ENCODE results near the gene PARM1.

PARM1 gene

DNA sequence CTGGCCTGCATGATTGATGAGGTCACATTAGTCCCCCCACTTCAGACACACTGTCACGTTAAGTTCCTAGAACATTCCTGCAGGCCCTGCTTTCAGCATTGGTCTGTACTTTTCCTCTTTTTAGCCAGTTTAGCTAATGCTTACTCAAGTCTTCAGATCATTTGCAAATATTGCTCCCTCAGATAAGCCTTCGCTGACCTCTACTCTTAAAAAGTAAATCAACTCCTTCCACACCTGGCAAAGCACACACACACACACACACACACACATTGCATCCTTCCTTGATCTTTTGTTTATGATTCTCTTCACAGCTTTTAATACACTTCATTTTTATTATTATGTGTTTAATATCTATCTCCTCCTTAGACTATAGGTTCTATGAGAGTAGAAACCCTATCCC is 31.4 kb downstream of the PARM1 start:
- TF ChIP-seq, protein P1, sequence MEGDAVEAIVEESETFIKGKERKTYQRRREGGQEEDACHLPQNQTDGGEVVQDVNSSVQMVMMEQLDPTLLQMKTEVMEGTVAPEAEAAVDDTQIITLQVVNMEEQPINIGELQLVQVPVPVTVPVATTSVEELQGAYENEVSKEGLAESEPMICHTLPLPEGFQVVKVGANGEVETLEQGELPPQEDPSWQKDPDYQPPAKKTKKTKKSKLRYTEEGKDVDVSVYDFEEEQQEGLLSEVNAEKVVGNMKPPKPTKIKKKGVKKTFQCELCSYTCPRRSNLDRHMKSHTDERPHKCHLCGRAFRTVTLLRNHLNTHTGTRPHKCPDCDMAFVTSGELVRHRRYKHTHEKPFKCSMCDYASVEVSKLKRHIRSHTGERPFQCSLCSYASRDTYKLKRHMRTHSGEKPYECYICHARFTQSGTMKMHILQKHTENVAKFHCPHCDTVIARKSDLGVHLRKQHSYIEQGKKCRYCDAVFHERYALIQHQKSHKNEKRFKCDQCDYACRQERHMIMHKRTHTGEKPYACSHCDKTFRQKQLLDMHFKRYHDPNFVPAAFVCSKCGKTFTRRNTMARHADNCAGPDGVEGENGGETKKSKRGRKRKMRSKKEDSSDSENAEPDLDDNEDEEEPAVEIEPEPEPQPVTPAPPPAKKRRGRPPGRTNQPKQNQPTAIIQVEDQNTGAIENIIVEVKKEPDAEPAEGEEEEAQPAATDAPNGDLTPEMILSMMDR (IDR thresholded peaks at IDR 0.05; ENCODE audit: low read length, missing control alignments), result no peak
- H3K4me3 ChIP-seq (replicated peaks; ENCODE audit: low read depth, low read length), result no peak overlapping the region
- no peak for DNase-seq (ENCODE audit: low read depth)

DNA sequence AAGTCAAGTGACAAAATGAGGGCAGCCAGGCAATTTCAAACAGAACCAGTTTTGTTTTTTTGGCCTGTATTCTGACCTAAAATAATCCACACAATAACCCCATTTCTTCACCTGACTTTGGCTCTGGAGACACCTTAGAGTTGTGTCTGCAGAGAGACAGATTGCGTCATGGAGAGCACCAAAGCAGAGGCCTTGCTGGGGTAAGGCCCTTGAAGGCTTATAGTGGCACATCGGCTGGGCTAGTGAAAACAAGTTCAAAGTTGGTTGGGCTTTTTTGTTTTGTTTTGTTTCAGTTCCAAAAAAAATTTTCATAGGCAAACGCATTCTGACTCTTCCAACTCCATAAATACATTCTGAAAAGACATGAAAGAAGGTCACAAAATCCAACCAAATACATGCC is 34.4 kb downstream of the PARM1 start:
- no peak for DNase-seq (ENCODE audit: low read depth)
- H3K4me3 ChIP-seq (replicated peaks; ENCODE audit: low read depth, low read length), result no peak overlapping the region
- TF ChIP-seq, protein P1 (IDR thresholded peaks at IDR 0.05; ENCODE audit: low read length, missing control alignments), result no peak

DNA sequence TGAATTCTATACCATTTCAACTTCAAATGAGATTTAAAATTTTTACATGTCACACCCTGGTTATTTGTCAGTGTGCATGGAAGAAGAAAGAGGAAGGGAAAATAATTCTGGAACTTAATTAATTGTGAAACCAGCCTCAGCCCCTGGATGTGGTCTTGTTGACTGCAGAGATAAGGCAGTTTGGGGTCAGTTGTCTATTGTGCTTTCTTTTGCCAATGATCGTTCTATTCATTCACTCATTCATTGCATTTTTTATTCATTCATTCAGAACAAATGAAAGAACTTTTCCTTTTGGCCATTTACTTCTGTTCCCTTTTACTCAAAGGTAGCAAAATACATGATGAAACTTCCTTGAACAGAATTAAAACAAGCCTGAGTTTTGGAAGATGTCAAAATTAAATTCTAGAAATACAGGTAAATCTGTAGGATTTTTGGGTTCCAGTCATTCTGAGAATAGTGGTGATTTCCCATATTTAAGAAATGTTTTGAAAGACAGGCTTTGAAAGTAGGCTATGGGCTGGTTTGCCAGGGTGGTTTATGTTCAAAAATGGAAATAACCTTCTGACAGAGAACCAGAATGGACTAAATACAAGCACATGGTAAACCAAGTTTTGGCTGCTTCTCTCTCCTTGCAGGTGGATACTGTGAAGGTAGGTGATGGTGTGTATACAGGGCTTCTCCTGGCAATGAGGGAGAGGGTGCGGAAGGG is 35.7 kb downstream of the PARM1 start:
- TF ChIP-seq, protein P1 (IDR thresholded peaks at IDR 0.05; ENCODE audit: low read length, missing control alignments), result no peak
- no peak overlapping the region for H3K4me3 ChIP-seq (replicated peaks; ENCODE audit: low read depth, low read length)
- DNase-seq (ENCODE audit: low read depth), result no peak

DNA sequence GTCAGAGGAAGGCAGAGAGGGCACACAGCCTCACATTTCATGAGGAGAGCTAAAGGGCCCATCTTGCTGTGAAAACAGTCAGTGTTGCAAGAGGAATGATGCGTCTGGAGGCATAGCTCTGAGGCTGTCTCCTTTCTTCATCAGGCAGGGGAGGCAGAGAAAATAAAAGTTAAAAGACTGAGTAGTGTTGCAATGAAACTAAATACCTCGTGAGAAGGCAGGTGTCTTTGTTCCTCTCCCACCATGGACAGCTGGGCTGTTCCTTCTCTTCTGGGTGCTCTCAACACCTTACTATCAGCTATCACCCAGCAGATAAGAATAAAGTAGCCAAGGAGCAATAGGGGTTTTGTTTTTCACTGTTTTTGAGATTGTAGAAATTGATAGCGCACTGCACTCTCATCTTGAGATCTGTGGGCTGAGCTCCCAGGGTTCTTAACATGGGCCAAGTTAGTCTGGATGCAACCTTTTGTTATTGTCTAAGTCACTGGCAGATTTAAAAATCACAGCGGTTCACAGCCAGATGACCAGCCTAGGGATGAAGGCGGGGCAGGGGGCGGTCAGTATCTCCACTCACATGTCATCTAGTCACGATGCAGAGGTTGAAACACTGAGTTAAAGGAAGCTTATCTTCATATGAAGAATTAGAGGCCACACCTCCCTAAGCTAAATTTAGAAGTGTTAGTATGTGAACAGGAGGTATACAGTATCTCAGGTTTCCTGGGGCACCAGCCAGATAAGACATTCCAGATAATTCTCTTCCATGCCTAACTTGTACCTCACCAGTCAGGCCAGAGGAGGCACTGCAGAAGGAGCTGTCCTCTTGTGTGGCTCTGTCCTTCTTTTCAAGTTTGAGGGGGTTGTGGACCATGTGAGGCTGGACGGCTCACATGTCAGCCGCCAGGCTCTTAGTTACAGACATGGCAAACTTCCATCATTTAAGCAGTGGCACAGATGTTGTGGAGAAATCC is 36.9 kb downstream of the PARM1 start:
- H3K4me3 ChIP-seq (replicated peaks; ENCODE audit: low read depth, low read length), result no peak overlapping the region
- TF ChIP-seq, protein P1 (IDR thresholded peaks at IDR 0.05; ENCODE audit: low read length, missing control alignments), result peak; percentile 10
- peak; percentile 1 for DNase-seq (ENCODE audit: low read depth)

DNA sequence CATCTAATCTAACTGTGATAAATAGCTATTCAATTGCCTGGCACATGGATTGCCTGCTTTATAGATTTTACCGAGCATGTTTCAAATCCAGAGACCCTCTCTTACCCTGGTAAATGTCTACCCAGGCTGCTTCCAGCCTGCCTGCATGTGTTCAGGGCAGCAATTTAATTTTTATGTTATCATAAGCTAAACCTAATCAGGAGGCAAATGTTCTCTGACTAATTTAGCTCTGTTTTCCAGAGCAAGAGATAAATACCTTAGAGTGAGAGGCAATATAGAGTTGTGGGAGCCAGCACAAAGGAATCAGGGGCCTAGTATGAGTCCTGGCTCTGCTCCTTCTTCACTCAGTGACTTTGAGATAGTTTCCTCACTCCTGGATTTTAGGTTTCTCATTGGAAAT is 37.7 kb downstream of the PARM1 start:
- H3K4me3 ChIP-seq (replicated peaks; ENCODE audit: low read depth, low read length), result no peak overlapping the region
- TF ChIP-seq, protein P1 (IDR thresholded peaks at IDR 0.05; ENCODE audit: low read length, missing control alignments), result no peak
- no peak for DNase-seq (ENCODE audit: low read depth)

DNA sequence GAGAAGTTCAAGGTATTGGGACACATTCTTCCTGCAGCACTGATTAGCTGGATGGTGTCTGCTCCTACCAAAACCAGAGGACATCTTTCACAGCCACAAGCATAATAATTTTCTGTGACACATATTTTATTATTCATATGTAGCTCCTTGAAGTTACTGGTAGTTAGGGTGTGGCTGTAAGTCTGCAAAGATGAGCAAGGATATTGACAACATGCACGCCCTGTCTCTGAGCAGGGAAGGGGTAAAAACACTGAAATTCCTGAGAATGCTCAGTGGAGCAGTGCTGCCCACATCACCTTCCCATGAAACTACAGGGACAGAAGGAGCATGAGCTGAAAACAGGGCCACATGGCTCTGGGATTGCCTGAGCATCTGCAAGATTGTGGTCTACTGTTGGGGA is 38.9 kb downstream of the PARM1 start:
- H3K4me3 ChIP-seq (replicated peaks; ENCODE audit: low read depth, low read length), result no peak overlapping the region
- TF ChIP-seq, protein P1 (IDR thresholded peaks at IDR 0.05; ENCODE audit: low read length, missing control alignments), result no peak
- no peak for DNase-seq (ENCODE audit: low read depth)

All from fibroblast of pulmonary artery (primary cell).